Sigmoid colon (tissue), 7 donors: ENCODE data around the gene LPP. TPM values are rescaled to one million over a fixed set of nuclear protein-coding genes. Genes with fewer than 3 reads are reported as not detected.
A peak's percentile ranks its signal among the peaks of the same experiment; 100 is the strongest.

Experiments used
- DNase-seq: peaks from one replicate; pipeline ENCODE4 v3.0.0-alpha.2; 2019
- H3K27ac ChIP-seq, 4 donors: fragments of 200-600 bp; sonication (generic); one replicate each; pipeline ENCODE4 v1.5.1; 2016 to 2019; ENCODE audit warnings: mild to moderate bottlenecking in 1 of 4
- H3K27me3 ChIP-seq, 3 donors: fragments of 200-600 bp; sonication (generic); one replicate each; pipeline ENCODE4 v1.5.1; 2019; ENCODE audit warnings: mild to moderate bottlenecking in 1 of 3
- H3K36me3 ChIP-seq, 4 donors: fragments of 200-600 bp; sonication (generic); one replicate each; pipeline ENCODE4 v1.5.1; 2016 to 2019
- H3K4me1 ChIP-seq, 4 donors: fragments of 200-600 bp; sonication (generic); one replicate each; pipeline ENCODE4 v1.5.1; 2017 to 2019
- H3K4me3 ChIP-seq, 4 donors: fragments of 200-600 bp; sonication (generic); one replicate each; pipeline ENCODE4 v1.5.1; 2017 to 2019; ENCODE audit warnings: mild to moderate bottlenecking in 2 of 4, moderate library complexity in 1 of 4
- H3K9me3 ChIP-seq, 4 donors: fragments of 200-600 bp in 3 of 4; sonication (generic) in 3 of 4; one replicate each; pipeline versions ENCODE4 v1.5.1 to v1.6.1; 2013 to 2019
- CTCF ChIP-seq, 4 experiments: fragments of 450-650 bp in 3 of 4; fragments of 200-600 bp in 1 of 4; IDR thresholded peaks; one replicate each; pipeline ENCODE4 v1.5.1; 2016 to 2019; ENCODE audit warnings: antibody characterized with exemption in 4 of 4, mild to moderate bottlenecking in 3 of 4, moderate library complexity in 2 of 4
- EP300 ChIP-seq, 4 donors: sonication (generic); formaldehyde crosslinking; IDR thresholded peaks; one replicate each; pipeline ENCODE4 v1.6.1; 2017; ENCODE audit warnings: antibody characterized with exemption in 4 of 4
- POLR2A ChIP-seq, 2 donors: fragments of 450-650 bp; IDR thresholded peaks; one replicate each; pipeline ENCODE4 v1.6.1; 2016; ENCODE audit warnings: antibody characterized with exemption in 2 of 2, mild to moderate bottlenecking in 2 of 2, moderate library complexity in 2 of 2
- POLR2AphosphoS5 ChIP-seq, 4 donors: sonication (generic); formaldehyde crosslinking; IDR thresholded peaks; one replicate each; pipeline ENCODE4 v1.6.1; 2017; ENCODE audit warnings: antibody characterized with exemption in 4 of 4
- whole genome bisulfite sequencing, 2 donors: extraction: QIAGEN DNeasy Blood & Tissue Kit; methylation state at CpG; one replicate each; pipeline ENCODE4 v1.1.7; 2013; 5-methylcytosine and 5-hydroxymethylcytosine counted together
- intact Hi-C: fragments of 100-400 bp; cut with DNase I; formaldehyde crosslinking; loops from one replicate; pipeline ENCODE4 v1.15.1; 2023
- polyA plus RNA-seq, 3 donors: library from polyadenylated mRNA; stranded (reverse); fragments of 200-250 nt; gene quantifications; one replicate each; pipeline ENCODE4 v1.2.3, GENCODE V29; 2013
- total RNA-seq, 4 donors: library from RNA; depleted of rRNA; stranded (reverse); fragments of >200 nt; gene quantifications; one replicate each; pipeline ENCODE4 v1.1.0, GENCODE V29; 2016
- donor health status: healthy with polysubstance abuse.
- donor health status: Bipolar disorder and iron deficiency.
- donor health status: healthy.

Gene LPP
- total and polyA plus RNA-seq, 7 donors = 5.3 to 1,773 (median 824) TPM

- Histone ChIP-seq H3K27ac (peak overlapping the region in 2 of 4 donors; percentile 43 to 55), H3K4me3 (no peak overlapping the region), H3K4me1 (peaks cover 0 to 50% (median 43%) of the 10 kb centered on the region in 4 donors), H3K9me3 (no peaks in the 10 kb centered on the region), H3K36me3 (no peaks in the 10 kb centered on the region), H3K27me3 (no peaks in the 10 kb centered on the region)
- no peak for DNase-seq
- TF ChIP-seq POLR2AphosphoS5 (IDR thresholded peaks at IDR 0.05) = no peak
- WGBS, 2 donors = 89 to 92% methylated on average over 3 of the region's 3 CpGs
- intact Hi-C loops = no loop called here
Measured at GRCh38 chr3:188553569-188553968, 399.6 kb downstream of the LPP start.

- intact Hi-C loops = no loop called here
- H3K4me1 ChIP-seq = peaks cover 0 to 57% (median 47%) of the 10 kb centered on the region in 4 donors
- no peaks in the 10 kb centered on the region for H3K36me3 ChIP-seq
- WGBS, 2 donors = 95% methylated on average over 1 of the region's 1 CpG
- TF ChIP-seq POLR2AphosphoS5 (IDR thresholded peaks at IDR 0.05) = peak; percentile 5 to 30 (median 12)
- no peak for TF ChIP-seq CTCF (IDR thresholded peaks at IDR 0.05)
- TF ChIP-seq POLR2A (IDR thresholded peaks at IDR 0.05) = no peak
- TF ChIP-seq EP300 (IDR thresholded peaks at IDR 0.05) = peak in 1 of 4 donors; percentile 33
- H3K27me3 ChIP-seq = no peaks in the 10 kb centered on the region
- H3K9me3 ChIP-seq = no peaks in the 10 kb centered on the region
- H3K27ac ChIP-seq = peak overlapping the region in 2 of 4 donors; percentile 43 to 55
- no peak overlapping the region for H3K4me3 ChIP-seq
- peak; percentile 67 for DNase-seq
Measured at GRCh38 chr3:188554404-188554803, 400.4 kb downstream of the LPP start.

GRCh38 chr3:188557235-188557634, 403.3 kb downstream of the LPP start:
- Histone ChIP-seq H3K36me3 (no peaks in the 10 kb centered on the region), H3K4me1 (peaks cover 0 to 59% (median 47%) of the 10 kb centered on the region in 4 donors), H3K27me3 (no peaks in the 10 kb centered on the region), H3K27ac (no peak overlapping the region), H3K4me3 (no peak overlapping the region), H3K9me3 (no peaks in the 10 kb centered on the region)
- intact Hi-C loops = no loop called here
- no peak for DNase-seq
- WGBS, 2 donors = 62 to 64% methylated on average over 3 of the region's 3 CpGs
- TF ChIP-seq POLR2AphosphoS5 (IDR thresholded peaks at IDR 0.05) (no peak), CTCF (IDR thresholded peaks at IDR 0.05) (no peak)

GRCh38 chr3:188558343-188559071, 404.6 kb downstream of the LPP start:
- 70 to 90% methylated on average over 5 of the region's 5 CpGs for WGBS, 2 donors
- TF ChIP-seq CTCF (IDR thresholded peaks at IDR 0.05) = no peak
- TF ChIP-seq EP300 (IDR thresholded peaks at IDR 0.05) = no peak
- H3K27ac ChIP-seq = peak overlapping the region in 1 of 4 donors; percentile 26

GRCh38 chr3:188559072-188559429, 405.1 kb downstream of the LPP start:
- no peaks in the 10 kb centered on the region for H3K9me3 ChIP-seq
- no peak overlapping the region for H3K4me3 ChIP-seq
- intact Hi-C loops = no loop called here
- H3K27ac ChIP-seq = peak overlapping the region in 1 of 4 donors; percentile 26
- no peak for DNase-seq
- no peaks in the 10 kb centered on the region for H3K36me3 ChIP-seq
- peaks cover 0 to 50% (median 37%) of the 10 kb centered on the region in 4 donors for H3K4me1 ChIP-seq
- TF ChIP-seq CTCF (IDR thresholded peaks at IDR 0.05) (no peak), EP300 (IDR thresholded peaks at IDR 0.05) (no peak), POLR2A (IDR thresholded peaks at IDR 0.05) (no peak), POLR2AphosphoS5 (IDR thresholded peaks at IDR 0.05) (no peak)
- WGBS, 2 donors = 83 to 84% methylated on average over 2 of the region's 2 CpGs
- H3K27me3 ChIP-seq = no peaks in the 10 kb centered on the region

More at GRCh38 chr3:188558343-188559071, 404.6 kb downstream of the LPP start:
- Histone ChIP-seq H3K4me1 (peaks cover 0 to 56% (median 42%) of the 10 kb centered on the region in 4 donors), H3K27me3 (no peaks in the 10 kb centered on the region), H3K4me3 (no peak overlapping the region), H3K9me3 (no peaks in the 10 kb centered on the region), H3K36me3 (no peaks in the 10 kb centered on the region)
- intact Hi-C loops = no loop called here
- DNase-seq = no peak
